Measurements from ENCODE around the gene ATP9B.
"Not testable (repeated sequence)": the region's sequence is repeated elsewhere in the genome, so short reads cannot be mapped to it uniquely, and the experiment has no call there.

The ATP9B gene

DNA sequence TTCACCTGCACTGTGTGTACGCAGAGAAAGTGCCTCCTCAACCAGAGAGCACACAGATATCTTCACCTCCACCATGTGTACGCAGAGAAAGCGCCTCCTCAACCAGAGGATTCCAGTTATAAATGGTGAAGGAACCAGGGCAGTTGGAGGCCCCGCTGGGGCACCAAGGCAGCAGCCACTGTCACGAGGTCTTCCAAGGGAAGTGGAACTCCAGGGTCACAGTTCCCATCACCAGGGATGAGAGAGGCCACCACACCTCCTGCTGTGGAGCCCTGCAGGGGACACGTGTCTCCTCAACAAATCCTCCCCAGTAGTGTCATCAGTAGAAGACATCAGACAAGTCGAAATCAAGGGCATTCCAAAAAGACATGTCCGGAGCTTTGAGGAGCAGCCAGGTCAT, 298.3 kb downstream of the ATP9B start:
- FAIRE-seq: no peak

- no peak for FAIRE-seq
These were observed 298.8 kb downstream of the ATP9B start for GRCh38 chr18:79367989-79368388.

GRCh38 chr18:79368681-79369080, 299.5 kb downstream of the ATP9B start:
- FAIRE-seq: no peak

GRCh38 chr18:79371561-79372121, 302.4 kb downstream of the ATP9B start:
- no peak for FAIRE-seq

DNA sequence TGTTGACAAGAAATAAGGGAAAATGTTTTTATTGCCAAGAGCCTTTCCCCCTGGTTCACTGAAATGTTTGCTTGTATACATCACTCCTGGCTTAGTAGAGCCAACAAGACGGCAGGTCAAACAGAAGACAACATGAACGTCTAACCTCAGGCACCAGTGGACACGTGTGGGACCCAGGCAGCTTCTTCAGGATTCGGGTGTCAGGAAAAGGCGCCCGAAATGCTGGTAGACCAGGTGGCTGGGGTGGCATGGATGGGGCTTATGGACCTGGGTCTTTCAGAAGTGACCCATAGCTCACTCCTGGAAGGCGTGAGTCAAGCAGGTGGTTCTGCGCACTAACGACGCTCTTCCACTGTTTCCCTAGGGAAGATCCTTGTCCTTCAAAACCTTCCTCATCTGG, 303.3 kb downstream of the ATP9B start:
- no peak for FAIRE-seq

- FAIRE-seq: no peak
These were observed 303.8 kb downstream of the ATP9B start for GRCh38 chr18:79372991-79373390.

DNA sequence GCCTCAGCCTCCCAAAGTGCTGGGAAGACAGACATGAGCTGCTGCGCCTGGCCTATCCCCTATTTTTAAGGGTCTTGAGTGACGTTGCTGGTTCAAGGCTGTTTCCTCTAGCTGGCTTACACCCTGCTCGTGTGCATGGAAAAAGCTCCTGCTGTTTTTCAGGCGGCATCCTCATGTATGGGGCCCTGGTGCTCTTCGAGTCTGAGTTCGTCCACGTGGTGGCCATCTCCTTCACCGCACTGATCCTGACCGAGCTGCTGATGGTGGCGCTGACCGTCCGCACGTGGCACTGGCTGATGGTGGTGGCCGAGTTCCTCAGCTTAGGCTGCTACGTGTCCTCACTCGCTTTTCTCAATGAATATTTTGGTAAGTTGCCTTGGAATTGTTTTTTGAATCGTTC, 304.5 kb downstream of the ATP9B start:
- FAIRE-seq: no peak

GRCh38 chr18:79374408-79375171, 305.4 kb downstream of the ATP9B start:
- FAIRE-seq: no peak

DNA sequence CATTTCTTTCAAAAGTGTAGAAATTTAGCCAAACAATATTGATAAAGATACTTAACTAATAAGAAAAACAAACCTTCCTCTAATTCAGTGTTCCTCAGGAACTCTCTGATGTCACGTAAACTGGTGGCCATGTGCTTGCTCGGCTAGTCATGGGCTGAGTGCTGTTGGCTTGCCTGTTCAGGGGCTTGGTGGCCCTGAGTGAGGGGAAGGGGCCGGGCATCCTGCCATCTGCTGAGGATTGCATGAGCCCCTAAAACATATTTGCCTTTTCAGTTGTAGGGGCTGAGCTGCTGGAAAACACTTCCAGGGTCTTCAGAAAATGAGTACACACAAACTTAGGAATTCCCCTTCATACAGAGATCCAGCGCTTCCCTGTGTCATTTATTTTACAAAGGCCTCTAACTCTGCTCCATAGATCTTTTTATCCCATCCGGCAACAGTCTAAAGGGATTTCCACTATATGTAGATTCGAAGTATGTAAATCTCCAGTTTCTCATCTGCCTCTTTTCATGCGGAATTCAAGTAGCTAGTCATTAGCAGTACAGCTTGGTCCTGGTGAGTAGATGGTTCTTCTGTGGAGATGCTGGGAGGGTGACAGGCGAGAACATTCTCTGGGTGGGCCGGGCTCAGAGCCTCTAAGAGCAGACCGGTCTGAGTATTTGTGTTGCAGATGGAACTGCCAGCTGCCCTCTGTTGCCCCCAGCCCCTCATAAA, 306.4 kb downstream of the ATP9B start:
- no peak for FAIRE-seq

GRCh38 chr18:79376661-79377060, 307.5 kb downstream of the ATP9B start:
- FAIRE-seq: not testable (repeated sequence)

DNA sequence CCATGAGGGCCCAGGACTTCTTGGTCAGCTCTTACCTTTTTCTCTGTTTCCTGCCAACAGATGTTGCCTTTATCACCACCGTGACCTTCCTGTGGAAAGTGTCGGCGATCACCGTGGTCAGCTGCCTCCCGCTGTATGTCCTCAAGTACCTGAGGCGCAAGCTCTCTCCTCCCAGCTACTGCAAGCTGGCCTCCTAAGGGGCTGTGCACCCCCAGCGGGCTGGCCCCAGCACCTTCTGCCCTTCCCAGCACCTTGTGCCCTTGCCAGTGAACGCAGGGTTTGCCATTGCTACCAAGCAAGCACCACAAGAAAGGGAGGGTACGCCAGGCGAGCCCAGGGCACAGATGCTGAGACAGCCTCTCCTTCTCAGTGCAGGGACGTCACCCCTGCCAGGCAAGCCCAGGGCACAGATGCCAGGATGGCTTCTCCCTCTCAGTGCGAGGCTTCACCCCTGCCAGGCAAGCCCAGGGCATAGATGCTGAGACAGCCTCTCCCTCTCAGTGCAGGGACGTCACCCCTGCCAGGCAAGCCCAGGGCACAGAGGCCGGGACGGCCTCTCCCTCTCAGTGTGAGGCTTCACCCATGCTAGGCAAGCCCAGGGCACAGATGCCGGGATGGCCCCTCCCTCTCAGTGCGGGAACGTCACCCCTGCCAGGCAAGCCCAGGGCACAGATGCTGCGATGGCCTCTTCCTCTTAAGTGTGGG, 308.1 kb downstream of the ATP9B start:
- no peak for FAIRE-seq

- no peak for FAIRE-seq
These were observed 309.5 kb downstream of the ATP9B start for GRCh38 chr18:79378536-79379250.

DNA sequence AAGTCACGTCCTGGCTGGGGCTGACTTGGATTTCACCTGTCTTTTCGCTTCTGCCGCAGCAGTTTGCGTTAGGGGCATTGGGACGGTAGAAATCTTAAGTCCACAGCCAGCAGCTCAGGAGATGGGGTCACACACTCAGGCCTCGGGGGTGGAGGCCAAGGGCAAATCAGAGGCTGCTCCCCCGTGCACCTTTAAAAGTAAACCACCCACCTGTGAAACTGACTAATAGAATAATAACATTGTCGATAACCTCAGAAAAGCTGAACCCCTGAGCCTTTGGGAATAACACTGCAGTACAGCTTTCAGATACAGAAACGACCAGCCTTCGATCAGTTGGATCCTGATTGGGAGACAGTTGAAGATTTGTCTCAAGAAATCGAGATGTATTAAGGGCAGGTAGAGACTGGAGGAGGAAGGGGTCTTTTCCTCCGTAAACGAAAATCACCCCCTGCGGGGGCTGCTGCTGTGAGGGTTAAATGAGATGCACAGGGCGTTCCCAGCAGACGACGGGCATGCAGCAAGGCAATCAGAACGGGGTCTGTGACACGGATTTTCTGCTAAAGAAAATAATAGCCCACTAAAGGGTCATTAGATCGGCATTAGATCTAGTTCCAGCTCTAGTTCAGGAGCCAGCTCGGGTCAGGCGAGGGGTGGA, 310.2 kb downstream of the ATP9B start:
- no peak for FAIRE-seq

DNA sequence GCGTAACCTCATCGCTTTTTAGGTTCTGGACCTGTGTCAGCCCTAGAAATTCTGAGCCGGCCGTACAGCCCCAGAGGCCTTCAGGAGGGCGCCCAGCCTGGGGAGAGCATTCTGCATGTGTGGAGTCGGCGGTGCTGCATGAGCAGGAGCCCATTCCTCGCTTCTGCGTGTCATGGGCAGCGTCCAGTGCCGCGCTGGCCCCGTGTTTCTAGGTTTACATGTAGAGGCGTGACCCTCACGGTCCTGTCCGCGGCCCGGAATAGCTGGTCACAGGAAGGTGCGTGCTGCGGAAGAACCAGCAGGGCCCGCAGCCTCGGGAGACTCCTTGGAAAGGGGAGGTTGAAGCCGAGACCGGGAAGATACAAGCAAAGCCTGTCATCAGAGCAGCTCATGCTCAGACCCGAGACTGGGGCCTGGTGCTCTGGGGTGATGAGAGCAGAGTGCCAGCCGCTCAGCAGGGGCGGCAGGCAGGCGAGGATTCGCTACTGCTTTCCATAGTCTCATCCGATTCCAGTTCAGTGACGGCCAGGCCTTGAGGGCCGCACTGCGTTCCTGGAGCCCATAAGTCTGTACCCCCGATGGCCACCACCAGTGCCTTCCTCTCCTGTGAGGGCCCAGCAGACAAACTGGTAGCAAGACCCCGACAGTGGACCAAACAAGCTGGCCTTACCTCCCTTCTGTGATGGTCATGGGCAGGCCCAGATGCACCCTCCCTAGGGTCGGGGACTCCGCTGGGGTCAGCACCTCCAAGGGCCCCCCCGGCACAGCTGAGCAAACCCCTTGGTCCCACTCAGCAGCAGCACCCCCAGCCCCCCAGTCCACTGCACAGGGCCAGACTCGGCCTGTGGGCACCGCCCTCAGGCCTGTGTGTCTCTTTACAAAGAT, 311.0 kb downstream of the ATP9B start:
- no peak for FAIRE-seq

- FAIRE-seq: no peak
These were observed 311.9 kb downstream of the ATP9B start for GRCh38 chr18:79380816-79381806.

GRCh38 chr18:79381811-79382311, 312.7 kb downstream of the ATP9B start:
- no peak for FAIRE-seq

DNA sequence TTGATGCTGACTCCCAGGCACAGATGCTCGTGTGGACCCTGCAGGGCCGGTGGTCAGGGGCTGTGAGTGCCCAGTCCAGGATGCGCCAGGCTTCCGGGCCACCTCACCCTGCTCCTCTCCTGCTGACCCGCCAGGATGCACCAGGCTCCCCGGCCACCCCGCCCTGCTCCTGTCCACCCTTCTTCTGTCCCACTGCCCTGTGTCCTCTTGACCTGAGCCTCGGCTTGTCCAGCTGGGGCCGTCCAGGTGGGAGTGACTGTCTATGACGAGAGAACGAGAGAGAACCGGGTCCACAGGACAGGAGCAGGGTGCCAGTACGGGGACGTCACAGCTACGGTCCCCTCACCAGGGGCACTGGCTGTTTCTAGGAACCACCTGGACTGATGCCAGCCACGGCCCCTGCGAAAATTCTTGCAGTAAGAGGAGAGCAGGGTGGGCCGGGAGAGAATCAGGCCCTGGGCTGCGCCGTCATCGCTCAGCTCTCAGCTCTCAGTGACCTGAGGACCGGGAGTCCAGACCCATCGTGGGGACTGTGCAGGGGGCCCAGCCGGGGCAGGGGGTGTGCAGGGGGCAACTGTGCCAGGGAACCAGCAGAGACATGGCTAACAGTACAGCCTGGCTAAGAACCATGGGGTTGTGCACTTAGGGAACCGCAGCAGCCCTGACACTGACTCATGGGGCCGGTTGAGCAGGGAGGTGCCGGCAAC, 313.6 kb downstream of the ATP9B start:
- no peak for FAIRE-seq

DNA sequence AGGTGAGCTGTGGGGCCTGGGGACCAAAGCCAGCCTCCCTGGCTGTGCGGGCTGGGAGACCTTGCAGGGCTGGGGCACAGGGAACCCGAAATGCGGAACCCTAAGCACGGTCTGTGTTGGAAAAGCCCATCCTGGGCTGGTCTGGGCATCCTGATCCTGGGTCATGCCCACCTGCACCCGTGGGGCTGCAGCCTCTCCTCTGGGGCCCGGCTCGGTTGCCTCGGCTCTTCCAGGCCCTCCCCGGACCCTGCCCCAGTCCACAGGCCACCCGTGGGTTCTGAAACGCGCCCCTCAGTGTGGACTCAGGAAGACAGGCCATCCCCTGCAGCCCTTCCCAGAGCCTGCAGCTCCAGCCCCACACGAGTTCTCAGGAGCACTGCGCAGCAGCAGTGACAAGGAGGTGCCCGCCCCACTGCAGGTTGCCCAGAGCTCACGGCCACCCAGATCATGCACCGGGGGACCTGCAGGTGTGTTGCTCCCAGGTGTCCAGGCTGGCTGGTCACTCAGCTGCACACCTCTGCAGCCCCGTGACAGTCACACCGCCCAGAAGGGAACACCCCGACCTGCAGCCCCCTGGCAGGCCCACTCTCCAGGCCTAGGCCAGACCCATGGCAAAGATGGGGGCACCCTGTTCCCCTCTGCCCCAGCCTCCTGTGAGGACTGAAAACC, 314.3 kb downstream of the ATP9B start:
- FAIRE-seq: no peak

Measured in colon (tissue), 2 donors.